ENCODE data around the gene MUC2.

Gene MUC2

DNA sequence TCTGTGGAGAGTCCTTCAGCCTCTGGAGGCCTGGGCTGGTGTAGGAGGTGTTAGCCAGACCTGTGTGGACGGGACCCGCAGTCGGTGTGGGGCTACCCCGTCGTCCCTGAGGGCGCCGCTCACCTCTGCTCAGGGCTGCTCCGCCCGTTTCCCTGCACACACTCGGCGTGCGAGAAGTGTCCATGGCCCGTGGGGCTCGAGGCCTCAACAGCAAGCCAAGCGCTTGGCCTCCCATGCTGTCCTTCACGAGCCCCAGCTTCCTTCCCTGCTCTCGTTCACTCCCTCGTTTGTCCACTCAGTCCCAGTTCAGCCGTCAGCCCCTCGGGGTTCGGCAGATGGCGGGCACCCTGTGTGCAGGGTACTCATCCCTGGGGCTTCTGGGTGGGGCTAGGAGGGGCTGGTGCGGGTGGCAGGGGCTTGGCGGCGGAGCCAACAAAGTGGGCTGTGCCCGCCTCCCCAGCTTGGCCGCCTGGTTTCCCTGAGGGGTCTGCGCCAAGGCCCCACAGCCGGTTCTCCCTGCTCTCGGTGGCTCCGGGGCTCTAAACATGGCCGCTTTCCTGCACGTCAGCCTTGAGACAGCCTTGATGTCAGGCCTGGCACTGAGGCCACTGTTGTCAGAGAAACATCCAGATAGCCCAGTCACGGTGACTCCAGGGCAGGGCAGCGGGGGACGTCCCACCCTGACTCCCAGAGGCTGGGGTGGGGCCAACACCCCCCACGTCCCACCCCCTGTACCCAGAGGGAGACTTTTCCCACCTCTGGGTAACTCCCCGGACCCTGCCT is 41.5 kb upstream of the MUC2 start:
- Mint-ChIP-seq H3K9me3 (peaks cover 4% of the 10 kb centered on the region), H3K27me3 (ENCODE audit: low read depth) (no peaks in the 10 kb centered on the region), H3K36me3 (ENCODE audit: low read depth) (no peaks in the 10 kb centered on the region), H3K4me1 (ENCODE audit: low read depth) (no peaks in the 10 kb centered on the region), H3K4me3 (no peak overlapping the region), H3K27ac (no peak overlapping the region)

DNA sequence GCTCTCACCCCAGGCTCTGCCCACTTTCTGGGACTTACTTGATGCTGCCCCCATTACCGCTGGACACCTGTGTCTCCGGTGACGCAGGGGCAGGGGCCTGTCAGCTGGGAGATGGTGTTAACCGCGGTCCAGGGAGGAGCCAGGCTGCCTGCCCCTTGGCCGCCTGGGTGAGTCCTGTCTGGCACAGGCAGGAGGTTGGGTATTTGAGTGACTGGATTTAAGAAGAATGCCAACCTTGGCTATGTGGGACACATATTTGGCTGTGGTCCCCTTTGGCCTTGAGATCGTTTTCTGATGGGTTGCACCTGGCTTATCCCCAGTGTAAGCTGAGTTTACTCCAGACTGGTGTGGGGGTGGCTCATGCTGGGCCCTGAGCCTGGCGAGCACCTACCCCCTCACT is 40.7 kb upstream of the MUC2 start:
- H3K4me3 Mint-ChIP-seq = no peak overlapping the region
- no peaks in the 10 kb centered on the region for H3K4me1 Mint-ChIP-seq (ENCODE audit: low read depth)
- H3K27ac Mint-ChIP-seq = no peak overlapping the region
- no peaks in the 10 kb centered on the region for H3K27me3 Mint-ChIP-seq (ENCODE audit: low read depth)
- H3K9me3 Mint-ChIP-seq = peaks cover 4% of the 10 kb centered on the region
- H3K36me3 Mint-ChIP-seq (ENCODE audit: low read depth) = no peaks in the 10 kb centered on the region

DNA sequence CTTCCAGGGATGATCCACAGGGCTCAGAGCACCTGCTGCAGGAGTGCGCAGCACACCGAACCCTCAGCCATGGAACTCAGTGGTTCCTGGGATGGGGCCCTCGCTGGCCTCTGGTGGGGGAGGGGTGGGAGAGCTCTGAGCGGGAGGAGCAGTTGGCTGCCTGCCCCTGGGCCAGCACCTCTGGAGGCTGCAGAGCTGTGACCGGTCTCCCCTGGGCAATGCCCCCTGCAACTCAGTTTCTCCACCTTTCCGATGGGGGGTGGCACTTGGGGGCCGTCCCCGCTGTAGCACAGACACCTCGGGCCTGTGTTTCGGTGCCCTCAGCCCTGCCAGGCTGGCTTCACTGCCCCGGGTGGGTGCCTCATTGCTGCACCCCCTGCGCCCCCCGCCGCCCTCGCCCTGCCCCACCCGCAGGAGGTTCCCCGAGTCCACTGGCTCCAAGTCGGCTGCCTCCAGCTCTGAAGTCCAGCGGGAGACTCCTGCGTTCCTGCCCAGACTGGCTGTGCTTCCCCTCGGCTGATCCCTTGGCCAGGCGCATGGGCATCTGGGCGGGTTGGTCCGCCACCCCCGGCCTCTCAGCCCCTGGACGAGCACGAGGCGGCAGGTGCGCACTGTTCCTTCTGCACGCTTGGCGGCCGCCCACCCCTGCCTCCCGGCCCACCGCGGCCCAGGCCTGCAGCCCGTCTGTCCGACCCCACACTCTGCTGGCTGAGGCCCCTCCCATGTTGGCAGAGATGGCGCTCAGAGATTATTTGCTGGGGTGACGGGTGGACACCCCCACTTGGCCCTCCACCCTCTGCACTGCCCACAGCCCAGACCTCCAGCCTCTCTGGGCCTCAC is 40.0 kb upstream of the MUC2 start:
- Mint-ChIP-seq H3K36me3 (ENCODE audit: low read depth) (no peaks in the 10 kb centered on the region), H3K27ac (no peak overlapping the region), H3K9me3 (peaks cover 4% of the 10 kb centered on the region), H3K4me3 (no peak overlapping the region), H3K27me3 (ENCODE audit: low read depth) (no peaks in the 10 kb centered on the region), H3K4me1 (ENCODE audit: low read depth) (no peaks in the 10 kb centered on the region)

DNA sequence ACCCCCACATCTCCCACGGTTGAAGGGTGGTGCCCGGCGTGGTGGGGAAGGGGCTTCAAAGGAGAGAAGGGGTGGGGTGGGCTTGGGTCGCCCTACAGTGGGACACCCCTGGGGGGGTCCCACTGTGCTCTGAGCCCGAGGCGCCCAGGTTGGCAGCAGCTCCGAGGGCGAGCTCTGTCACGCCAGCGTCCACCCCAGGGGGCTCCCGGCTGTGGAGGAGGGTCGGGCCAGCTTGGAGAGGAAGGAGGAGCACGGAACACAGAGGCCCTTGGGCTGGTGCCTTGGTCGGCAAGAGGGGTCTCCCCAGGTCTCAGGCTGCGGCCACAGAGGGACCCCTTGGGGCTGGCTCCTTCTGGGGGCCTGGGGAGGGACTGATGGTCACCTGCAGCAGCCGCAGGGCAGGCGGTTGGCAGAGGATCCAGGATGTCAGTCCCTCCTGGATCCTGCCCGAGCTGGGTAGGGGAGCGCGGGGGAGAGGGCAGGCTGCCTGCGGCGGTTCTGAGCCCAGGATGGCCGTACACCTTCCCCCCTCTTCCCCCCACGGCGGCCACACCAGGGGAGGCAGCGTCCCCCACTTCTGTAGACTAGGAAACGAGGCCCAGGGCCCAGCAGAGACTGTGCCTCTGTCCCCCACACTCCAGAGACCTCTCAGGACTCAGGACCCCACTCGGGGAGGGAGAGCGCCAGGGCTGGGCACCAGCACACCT is 38.9 kb upstream of the MUC2 start:
- Mint-ChIP-seq H3K27me3 (ENCODE audit: low read depth) (no peaks in the 10 kb centered on the region), H3K4me3 (no peak overlapping the region), H3K27ac (no peak overlapping the region), H3K4me1 (ENCODE audit: low read depth) (no peaks in the 10 kb centered on the region), H3K36me3 (ENCODE audit: low read depth) (no peaks in the 10 kb centered on the region), H3K9me3 (peaks cover 4% of the 10 kb centered on the region)

DNA sequence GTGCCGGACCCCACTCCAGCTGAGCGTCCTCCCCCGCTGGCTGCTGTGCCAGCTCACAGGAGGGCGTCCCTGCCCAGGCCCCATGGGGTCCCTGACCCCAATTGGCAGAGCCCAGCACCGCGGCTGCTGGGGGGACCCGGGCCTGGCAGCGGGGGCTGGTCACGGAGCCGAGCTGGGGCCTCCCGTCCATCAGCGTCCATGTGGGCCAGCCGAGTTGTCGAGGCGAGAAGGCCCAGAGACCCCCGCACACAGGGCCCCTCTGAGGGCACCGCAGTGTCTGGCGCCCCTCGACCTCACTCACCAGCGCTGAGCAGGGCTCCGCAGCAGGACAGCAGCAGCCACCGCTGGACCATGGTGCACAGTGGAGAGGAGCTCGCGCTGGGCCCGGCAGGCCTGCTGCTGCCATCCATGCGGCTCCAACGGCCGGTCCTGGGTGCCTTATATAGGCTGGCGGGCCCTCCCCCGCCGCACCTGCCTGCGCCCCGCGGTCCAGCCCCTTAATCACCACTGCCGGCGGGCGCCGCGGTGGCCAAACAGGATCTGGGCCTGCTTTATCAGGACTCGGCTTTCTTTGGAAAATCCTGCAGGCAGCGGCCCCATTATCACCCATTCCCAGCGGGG is 38.3 kb upstream of the MUC2 start, which contains the start of gene MUC6:
TSS of gene MUC6 (minus strand) at position 416 of the 621 bp plus-strand sequence. CDS start at position 353, 63 bp downstream.
- H3K9me3 Mint-ChIP-seq = peaks cover 4% of the 10 kb centered on the region
- no peaks in the 10 kb centered on the region for H3K4me1 Mint-ChIP-seq (ENCODE audit: low read depth)
- H3K27ac Mint-ChIP-seq = no peak within 1 kb of the TSS

DNA sequence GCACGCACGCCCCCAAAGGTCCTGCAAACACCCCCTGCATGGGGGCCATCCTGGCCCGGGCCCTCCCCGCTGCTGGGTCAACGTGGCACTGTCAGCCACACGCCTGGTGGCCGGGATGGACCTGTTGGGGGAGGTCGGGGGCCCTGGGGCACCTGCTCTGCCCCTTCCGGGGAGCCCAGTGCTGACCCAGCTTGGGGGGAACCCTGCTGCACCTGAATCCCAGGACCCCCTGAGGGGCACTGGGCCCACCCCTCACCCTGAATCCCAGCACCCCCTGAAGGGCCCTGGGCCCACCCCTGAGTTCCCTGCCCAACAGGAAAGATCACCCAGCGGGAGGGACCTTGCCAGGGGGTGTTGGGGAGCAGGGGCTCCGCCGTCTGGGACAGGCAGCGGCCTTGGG is 37.7 kb upstream of the MUC2 start:
- Mint-ChIP-seq H3K4me3 (no peak overlapping the region), H3K4me1 (ENCODE audit: low read depth) (no peaks in the 10 kb centered on the region), H3K27me3 (ENCODE audit: low read depth) (no peaks in the 10 kb centered on the region), H3K9me3 (peaks cover 4% of the 10 kb centered on the region), H3K36me3 (ENCODE audit: low read depth) (no peaks in the 10 kb centered on the region), H3K27ac (no peak overlapping the region)

More for the DNA sequence above, 38.3 kb upstream of the MUC2 start, which contains the start of gene MUC6:
- H3K27me3 Mint-ChIP-seq (ENCODE audit: low read depth) = no peaks in the 10 kb centered on the region
- H3K36me3 Mint-ChIP-seq (ENCODE audit: low read depth) = no peaks in the 10 kb centered on the region
- H3K4me3 Mint-ChIP-seq = no peak within 1 kb of the TSS

DNA sequence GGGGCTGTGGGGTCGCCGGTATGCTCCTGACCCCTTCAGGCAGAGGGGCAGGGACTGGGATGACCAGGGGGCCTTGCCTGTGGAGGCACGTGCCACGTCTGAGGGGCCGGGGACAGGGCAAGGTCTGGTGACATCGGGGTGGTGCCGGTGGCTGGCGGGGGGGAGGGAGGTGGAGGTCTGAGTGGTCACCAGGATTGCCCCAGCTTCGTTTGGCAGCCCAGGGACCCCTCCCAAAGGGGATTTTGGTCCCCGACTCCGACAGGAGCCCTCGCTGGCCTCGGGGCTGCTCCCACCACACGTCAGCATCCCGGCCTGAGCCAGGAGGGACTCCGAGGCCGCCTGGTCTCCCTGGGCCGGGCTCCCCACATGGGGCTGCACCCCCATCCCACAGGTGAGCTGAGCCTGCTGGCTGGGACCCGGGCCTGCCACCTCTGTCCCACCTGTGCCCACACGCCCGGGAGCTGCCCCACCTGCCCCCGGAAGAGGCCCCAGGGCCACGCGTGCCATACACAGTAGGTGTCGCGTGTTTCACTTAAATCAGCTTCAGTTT is 37.1 kb upstream of the MUC2 start:
- Mint-ChIP-seq H3K36me3 (ENCODE audit: low read depth) (no peaks in the 10 kb centered on the region), H3K4me3 (no peak overlapping the region), H3K4me1 (ENCODE audit: low read depth) (no peaks in the 10 kb centered on the region), H3K27me3 (ENCODE audit: low read depth) (no peaks in the 10 kb centered on the region), H3K27ac (no peak overlapping the region), H3K9me3 (no peaks in the 10 kb centered on the region)

DNA sequence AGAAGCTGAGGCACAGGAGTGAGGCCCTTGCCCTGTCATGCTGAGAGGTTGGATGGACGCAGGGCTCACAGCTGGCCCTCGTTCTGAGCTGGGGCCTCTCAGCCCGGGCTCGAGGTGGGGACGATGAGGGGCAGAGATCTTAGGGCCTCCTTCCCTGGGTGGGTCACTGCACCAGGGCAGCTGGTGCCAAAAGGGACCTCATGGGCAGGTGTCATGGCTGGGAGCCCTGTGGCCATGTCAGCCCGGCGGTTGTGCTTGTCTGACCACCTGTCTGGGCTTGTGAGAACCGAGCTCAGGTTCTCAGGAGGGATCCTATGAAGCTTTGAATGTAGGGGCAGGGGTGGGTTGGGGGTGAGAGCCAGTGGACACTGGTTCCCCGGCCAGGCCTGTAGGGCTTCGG is 36.3 kb upstream of the MUC2 start:
- Mint-ChIP-seq H3K9me3 (no peaks in the 10 kb centered on the region), H3K4me1 (ENCODE audit: low read depth) (no peaks in the 10 kb centered on the region), H3K4me3 (no peak overlapping the region), H3K27me3 (ENCODE audit: low read depth) (no peaks in the 10 kb centered on the region), H3K36me3 (ENCODE audit: low read depth) (no peaks in the 10 kb centered on the region), H3K27ac (no peak overlapping the region)

DNA sequence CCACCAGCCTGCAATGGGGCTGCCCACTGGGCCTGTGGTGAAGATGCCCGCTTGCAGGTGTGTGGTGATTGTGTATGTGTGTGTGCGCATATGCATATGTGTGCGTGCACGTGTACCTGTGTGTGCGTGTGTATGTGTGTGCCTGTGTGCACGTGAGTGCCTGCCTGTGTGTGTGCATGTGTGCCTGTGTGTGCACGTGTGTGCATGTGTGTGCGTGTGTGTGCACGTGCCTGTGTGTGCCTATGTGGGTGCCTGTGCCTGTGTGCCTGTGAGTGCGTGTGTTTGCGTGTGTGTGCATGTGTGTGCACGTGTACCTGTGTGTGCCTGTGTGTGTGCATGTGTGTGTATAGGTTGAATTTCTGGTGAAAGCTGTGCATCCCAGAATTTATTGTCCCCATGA is 35.8 kb upstream of the MUC2 start:
- Mint-ChIP-seq H3K4me3 (no peak overlapping the region), H3K27me3 (ENCODE audit: low read depth) (no peaks in the 10 kb centered on the region), H3K36me3 (ENCODE audit: low read depth) (no peaks in the 10 kb centered on the region), H3K9me3 (no peaks in the 10 kb centered on the region), H3K27ac (no peak overlapping the region), H3K4me1 (ENCODE audit: low read depth) (no peaks in the 10 kb centered on the region)

DNA sequence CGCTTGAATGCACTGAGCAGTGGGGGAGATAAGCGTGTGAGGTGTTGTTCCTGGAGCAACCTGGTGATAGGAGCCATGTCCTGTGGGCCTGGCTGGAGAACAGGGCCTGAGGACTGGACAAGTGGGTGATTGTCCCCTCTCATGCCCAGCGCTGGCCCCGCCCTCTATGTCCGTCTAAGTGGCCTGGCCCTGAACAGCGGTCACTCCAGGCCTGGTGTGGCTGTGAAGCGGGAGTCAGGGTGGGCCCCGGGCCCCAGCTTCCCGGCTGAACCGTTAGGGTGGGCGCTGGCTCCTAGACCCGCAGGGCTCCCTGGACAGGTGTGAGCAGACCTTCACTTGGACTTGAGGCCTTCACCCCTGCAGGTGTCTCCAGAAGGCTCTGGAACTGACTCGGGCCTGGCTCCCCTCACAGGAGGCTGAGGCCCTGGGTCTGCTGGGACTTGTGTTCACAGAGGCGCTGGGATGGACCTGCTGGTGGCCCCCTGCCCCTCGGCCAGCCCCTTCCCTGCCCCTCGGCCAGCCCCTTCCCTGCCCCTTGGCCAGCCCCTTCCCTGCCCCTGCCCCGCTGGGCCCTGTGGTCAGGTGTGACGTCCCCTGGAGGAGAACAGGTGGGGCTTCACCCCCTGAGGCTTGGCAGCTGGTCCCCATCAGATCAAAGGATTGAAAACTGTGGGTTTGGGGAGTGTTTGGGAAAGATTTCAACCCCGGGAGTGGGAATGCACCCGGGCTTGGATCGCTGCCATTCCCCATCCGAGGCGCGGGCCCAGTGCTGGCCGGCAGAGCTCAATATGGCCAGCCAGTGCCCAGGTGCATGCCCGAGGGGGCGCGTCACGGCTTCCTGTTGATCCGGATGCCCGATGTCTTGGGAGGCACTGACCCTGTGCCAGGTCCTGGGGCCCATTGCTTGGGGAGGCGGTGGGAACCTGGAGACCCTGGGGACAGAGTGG is 34.9 kb upstream of the MUC2 start:
- H3K27me3 Mint-ChIP-seq (ENCODE audit: low read depth) = no peaks in the 10 kb centered on the region
- H3K4me3 Mint-ChIP-seq = no peak overlapping the region
- no peaks in the 10 kb centered on the region for H3K36me3 Mint-ChIP-seq (ENCODE audit: low read depth)
- H3K9me3 Mint-ChIP-seq = no peaks in the 10 kb centered on the region
- no peaks in the 10 kb centered on the region for H3K4me1 Mint-ChIP-seq (ENCODE audit: low read depth)
- no peak overlapping the region for H3K27ac Mint-ChIP-seq

DNA sequence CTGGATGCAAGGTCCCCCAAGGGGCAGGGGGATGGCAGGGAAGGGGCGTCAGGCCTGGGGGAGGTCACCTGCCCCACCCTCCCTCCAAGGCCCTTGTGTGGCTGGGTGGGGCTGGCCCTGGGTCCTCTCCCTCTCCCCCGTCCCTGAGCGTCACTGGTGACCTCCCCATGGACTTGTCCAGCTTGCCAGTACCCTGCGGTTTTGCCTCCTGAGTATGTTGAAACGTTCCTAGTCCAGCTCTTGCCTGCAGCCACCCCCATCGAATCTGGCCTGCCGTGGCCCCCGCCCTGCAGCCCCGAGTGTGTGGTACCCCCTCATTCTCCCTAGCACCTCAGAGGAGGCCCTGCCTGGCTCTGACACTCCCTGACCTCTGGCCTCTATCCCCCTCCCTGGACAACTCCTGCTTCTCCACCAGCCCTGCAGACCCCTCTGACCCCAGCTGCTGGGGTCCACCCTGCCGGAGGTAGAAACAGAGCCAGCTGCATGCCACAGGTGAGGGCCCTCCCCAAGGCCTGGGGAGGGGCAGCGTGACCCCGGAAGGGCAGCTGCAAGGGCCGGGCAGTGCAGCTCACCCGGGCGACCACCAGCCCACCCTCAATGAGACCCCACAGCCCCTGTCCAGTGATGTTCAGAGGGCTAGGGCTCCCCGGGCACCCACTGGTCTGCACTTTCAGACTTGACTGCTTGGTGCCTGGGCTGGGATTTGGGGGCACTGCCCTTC is 34.1 kb upstream of the MUC2 start:
- no peak overlapping the region for H3K27ac Mint-ChIP-seq
- H3K9me3 Mint-ChIP-seq = no peaks in the 10 kb centered on the region
- no peaks in the 10 kb centered on the region for H3K27me3 Mint-ChIP-seq (ENCODE audit: low read depth)
- no peaks in the 10 kb centered on the region for H3K36me3 Mint-ChIP-seq (ENCODE audit: low read depth)
- H3K4me1 Mint-ChIP-seq (ENCODE audit: low read depth) = no peaks in the 10 kb centered on the region
- H3K4me3 Mint-ChIP-seq = no peak overlapping the region

DNA sequence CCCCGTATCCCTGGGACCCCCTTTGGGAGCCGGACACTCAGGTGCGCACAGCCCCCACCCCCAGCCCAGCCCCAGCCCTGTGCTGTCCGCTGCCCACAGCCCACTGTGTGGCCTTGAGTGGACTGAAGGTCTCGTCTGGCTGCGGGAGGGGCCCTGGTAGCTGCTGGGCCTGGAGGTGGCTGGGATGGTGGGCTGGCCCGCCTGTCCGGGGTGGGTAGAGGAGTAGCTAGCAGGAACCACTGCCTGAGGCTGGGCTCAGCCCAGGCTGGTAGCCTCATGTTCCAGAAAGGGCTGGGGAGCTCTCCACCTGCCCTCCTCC is 33.6 kb upstream of the MUC2 start:
- Mint-ChIP-seq H3K36me3 (ENCODE audit: low read depth) (no peaks in the 10 kb centered on the region), H3K9me3 (no peaks in the 10 kb centered on the region), H3K27ac (no peak overlapping the region), H3K4me1 (ENCODE audit: low read depth) (no peaks in the 10 kb centered on the region), H3K4me3 (no peak overlapping the region), H3K27me3 (ENCODE audit: low read depth) (no peaks in the 10 kb centered on the region)

DNA sequence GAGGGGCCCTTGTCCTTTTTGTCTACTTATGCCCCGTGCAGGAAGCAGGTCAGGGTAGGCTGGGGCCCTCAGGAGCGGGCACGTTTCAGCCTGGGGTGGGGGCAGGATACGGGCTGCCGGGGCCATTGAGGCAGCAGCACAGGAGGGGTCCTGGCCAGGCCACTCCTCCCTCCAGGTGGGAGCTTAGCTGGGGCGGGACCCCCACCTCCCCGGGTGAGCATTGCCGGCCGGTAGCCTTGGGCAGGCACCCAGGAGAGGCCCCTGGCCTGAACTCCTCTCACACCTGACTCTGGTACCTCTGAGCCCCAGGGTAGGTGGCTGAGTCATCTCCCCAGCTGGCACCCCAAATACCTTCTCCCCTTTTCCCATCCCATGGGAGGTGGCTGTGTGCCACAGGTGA is 33.2 kb upstream of the MUC2 start:
- Mint-ChIP-seq H3K27ac (no peak overlapping the region), H3K27me3 (ENCODE audit: low read depth) (no peaks in the 10 kb centered on the region), H3K36me3 (ENCODE audit: low read depth) (no peaks in the 10 kb centered on the region), H3K9me3 (no peaks in the 10 kb centered on the region), H3K4me1 (ENCODE audit: low read depth) (no peaks in the 10 kb centered on the region), H3K4me3 (no peak overlapping the region)

Data from T-helper 1 cell treated with Interleukin-12 subunit alpha and Interleukin-12 subunit beta and Interleukin-4 antibody, amounts not matched to agents 30 μg/mL and 1 μg/mL, for 36 hours (primary cell).